GM11168 (cell line): Measurements from ENCODE around the gene CUZD1.
"Not testable (repeated sequence)": the region's sequence is repeated elsewhere in the genome, so short reads cannot be mapped to it uniquely, and the experiment has no call there.

Experiments
- in situ Hi-C: fragments of 300-500 bp; cut with MboI; formaldehyde crosslinking; loops from one replicate; pipeline ENCODE4 v1.12.0; 2022; ENCODE audit warnings: low sequenced_read_pairs; ENCODE audit not compliant: unreplicated experiment

The CUZD1 gene

DNA sequence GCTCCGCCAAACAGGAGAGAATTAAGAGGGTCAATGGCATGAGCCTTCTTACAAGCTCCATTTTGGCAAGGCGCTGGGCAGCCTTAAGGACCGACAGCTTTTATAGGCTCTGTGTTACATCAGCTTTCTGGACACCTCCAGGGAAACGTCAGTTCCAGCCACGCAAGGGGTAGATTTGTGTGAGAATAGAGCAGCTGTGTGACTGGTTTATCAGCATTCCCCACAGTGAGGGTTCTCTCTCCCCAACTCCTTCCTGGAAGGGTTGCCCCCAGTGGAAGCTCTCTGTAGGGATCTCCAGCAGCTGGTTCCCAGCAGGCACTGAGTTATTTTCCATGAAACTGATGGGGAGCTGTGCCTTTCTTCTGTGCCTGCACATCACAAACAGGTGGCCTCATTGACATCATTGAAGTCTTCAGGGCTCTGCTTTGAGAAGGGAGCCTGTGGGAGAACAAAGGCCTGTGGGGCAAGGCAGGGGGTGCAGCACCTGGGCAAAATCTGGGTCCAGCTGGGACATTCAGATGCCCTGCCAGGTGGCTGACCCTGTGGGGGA, at the start of gene CUZD1:
Gene CUZD1 (minus strand): TSS at position 75 of the 550 bp plus-strand sequence. CDS start 14 bp downstream, at position 61.
- in situ Hi-C loops, result no loop called here

DNA sequence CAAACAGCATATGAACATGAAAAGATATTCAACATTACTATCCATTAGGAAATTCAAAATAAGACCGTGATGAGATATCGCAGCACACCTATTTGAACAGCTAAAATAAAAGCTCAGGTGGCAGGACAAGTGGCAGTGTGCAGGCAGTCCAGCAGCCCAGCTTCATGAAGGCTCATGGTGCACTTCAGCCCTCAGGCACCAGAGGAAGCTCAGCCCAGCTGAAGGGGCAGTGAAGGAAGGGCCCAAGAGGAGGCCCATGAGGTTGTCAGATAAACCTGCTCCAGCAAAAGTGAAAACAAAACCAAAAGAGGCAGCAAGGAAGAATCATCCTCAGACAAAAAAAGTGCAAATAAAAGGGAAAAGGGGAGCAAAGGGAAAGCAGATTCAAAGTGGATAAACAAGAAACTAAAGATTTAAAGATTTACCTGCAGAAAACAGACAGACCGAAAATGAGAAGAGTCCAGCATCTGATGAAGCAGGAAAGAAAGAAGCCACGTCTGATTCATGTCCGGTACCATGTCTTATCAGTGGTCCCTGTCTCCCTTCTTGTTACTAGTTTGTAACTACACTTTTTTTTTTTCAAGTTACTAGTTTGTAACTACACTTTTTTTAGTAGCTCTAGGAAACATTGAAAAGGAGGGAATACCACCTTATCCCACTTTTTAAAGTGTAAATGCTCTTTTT, 48.7 kb upstream of the CUZD1 start:
- in situ Hi-C loops, result no loop called here

DNA sequence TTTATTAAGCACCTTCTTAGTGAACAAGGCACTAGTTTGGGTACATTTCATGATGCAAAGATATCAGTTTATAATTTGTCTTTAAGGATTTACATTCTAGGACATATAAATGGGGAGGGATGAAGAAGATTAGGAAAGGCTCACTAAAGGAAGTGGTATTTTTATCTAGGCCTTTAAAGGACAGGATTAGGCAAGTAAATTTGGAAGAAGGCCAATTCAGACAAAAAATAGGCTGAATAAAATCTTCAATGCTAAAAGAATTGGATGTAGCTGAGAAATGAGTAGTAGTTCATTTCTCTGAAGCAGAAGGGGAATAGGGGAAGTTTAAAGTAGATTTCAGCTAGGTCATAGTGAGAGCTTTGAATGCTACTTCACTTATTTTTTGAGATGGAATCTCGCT, 38.5 kb upstream of the CUZD1 start:
- in situ Hi-C loops, result no loop called here

GRCh38 chr10:122882766-122883165, 37.1 kb upstream of the CUZD1 start:
- in situ Hi-C loops, result no loop called here

DNA sequence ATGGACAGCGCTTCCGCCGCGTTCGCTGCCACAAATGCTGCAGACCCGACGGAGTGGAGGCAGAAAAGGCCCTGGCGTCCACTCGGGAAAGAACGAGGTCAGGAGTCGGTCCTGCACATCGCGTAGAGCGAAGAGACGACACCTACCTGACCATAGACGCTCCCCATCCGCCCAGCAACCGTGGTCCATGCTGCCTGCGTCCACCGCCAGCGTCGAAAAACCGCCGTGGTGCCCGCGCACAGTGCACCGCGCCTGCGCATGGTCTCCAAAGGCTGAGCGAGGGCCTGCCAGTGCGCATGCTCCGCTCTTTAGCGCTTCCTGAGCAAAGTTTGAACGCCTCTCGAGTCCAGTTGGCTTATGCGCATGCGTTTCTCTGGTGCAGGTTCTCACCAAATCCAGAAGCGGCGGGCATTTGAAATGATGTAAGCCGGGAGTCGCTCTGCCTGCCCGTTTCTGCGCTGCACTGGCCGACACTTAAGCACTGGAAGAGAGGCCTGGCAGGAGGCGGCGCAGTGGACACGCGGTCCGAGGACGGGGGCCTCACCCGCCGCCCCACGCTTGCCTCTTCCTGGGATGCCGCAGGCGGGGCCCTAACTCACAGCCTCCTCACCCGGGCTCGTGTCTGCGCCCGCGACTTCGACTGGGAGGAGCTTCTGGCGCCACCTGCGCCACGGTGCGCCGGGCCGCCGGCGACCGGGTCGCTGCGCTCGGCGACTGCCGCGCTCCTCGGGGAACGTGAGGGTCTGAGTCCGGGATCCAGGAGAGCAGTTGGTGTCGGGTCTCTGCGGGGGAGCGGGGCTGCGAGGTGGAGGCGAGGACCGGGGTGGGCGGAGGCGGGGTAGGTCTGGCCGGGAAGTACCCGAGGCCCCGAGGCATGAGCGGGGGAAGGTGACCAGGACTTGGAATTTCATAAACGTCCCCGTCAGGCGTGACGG, 33.9 kb upstream of the CUZD1 start, which contains the start of gene FAM24B:
Gene FAM24B (minus strand): TSS at position 243 of the 935 bp plus-strand sequence. CDS start 29,066 bp downstream, outside the sequence.
- in situ Hi-C loops, result no loop called here

GRCh38 chr10:122878799-122879338, 33.2 kb upstream of the CUZD1 start:
- in situ Hi-C loops, result no loop called here

DNA sequence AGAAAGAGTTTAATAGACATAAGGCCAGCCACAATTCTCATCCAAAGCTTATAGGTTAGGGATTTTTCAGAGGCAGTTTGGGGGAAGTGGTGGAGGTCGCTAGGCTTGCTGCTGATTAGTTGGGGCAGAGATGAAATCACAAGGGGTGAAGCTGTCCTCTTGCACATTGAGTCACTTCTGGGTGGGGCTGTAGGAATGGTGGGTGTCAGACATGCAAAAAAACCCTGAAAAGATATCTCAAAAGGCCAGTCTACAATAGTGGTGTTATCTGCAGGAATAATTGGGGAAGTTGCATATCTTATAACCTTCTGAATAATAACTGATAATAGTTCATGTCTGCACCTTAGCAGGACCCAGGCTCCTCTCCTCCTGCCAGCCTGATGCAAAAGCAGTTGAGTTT, 31.6 kb upstream of the CUZD1 start:
- in situ Hi-C loops, result no loop called here

- in situ Hi-C loops, result no loop called here
These were observed 30.8 kb upstream of the CUZD1 start for GRCh38 chr10:122876467-122876855.

GRCh38 chr10:122875843-122876466, 30.3 kb upstream of the CUZD1 start:
- in situ Hi-C loops, result no loop called here

GRCh38 chr10:122871947-122872346, 26.3 kb upstream of the CUZD1 start:
- in situ Hi-C loops, result not testable (repeated sequence)

DNA sequence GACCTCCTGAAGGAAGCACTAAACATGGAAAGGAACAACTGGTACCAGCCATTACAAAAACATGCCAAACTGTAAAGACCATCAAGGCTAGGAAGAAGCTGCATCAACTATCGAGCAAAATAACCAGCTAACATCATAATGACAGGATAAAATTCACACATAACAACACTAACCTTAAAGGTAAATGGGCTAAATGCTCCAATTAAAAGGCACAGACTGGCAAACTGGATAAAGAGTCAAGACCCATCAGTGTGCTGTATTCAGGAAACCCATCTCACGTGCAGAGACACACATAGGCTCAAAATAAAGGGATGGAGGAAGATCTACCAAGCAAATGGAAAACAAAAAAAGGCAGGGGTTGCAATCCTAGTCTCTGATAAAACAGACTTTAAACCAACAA, 23.1 kb upstream of the CUZD1 start:
- in situ Hi-C loops, result not testable (repeated sequence)

- in situ Hi-C loops, result not testable (repeated sequence)
These were observed 21.3 kb upstream of the CUZD1 start for GRCh38 chr10:122866757-122867482.

DNA sequence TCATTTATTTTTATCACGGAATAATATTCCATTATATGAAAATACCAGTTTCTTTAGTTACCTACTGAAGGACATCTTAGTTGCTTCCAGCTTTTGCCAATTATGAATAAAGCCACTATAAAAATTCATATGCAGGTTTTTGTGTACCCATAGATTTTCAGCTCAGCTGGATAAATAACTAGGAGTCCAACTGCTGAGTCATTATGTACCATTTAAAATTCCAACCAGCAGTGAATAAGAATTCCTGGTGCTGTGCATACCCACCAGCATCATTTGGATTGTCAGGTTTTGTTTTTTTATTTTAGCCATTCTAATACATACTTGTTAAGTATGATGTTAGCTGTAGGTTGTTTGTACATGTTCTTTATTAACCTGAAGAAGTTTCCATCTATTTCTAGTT, 19.2 kb upstream of the CUZD1 start:
- in situ Hi-C loops, result no loop called here

GRCh38 chr10:122864194-122864592, 18.5 kb upstream of the CUZD1 start:
- in situ Hi-C loops, result no loop called here

DNA sequence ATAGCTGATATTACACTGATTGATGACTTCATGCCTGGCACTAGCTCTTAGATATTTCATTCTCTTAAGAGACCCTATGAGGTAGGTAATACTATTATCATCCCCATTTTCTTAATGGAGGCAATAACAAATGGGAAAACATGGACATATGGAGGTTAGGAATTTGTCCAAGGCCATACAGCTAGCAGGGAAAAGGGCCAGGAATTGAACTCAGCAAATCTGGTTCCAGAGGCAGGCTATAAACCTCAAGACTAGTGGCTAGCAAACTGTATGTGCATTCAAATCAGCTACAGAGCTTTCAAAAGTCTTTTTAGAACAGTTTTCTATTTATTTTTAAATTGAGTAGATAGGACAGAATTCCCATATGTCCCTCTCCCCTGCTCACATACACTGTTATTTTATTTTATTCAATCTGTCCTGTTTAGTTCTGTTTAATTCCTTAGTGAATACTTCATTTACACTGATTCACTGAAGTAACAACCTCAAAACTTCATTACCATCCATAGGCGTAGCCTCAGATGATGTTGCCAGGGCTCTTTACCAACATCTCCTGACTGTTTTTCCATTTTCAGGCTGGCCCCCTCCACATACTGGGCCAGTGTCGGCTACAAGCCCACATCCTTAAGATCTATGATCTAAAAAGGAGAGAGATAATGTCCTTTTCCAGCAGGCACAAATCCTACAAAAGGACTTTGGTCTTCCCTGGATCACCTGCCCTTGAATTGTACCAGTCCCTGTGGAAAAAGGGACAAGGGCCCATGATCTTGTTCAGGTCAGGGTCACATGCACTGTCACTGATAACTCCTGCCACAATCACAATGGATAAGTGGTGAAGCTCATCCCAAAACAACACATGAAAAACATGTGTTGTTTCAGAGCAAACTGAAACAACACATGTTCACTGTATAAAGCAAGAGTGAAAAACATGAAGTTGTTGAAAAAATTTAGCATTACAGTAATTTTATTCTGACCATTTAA, 17.8 kb upstream of the CUZD1 start:
- in situ Hi-C loops, result no loop called here

- in situ Hi-C loops, result no loop called here
These were observed 16.1 kb upstream of the CUZD1 start for GRCh38 chr10:122861711-122862161.

GRCh38 chr10:122859527-122859926, 13.9 kb upstream of the CUZD1 start:
- in situ Hi-C loops, result no loop called here

GRCh38 chr10:122858042-122858441, 12.4 kb upstream of the CUZD1 start:
- in situ Hi-C loops, result not testable (repeated sequence)
